BJ (cell line): ENCODE results near the gene EHD4. TPM values are rescaled to one million over a fixed set of nuclear protein-coding genes. Genes with fewer than 3 reads are reported as not detected.

Source experiments
- CTCF ChIA-PET: fragments of 350-600 bp; formaldehyde crosslinking; extraction: SDS; loops from one replicate; lab custom pipeline; 2021; ENCODE audit warnings: antibody characterized with exemption, inconsistent platforms; lab: Yijun Ruan, JAX
- POLR2A ChIA-PET: fragments of 300-600 bp; sonication (Branson Sonifier 250); formaldehyde crosslinking; extraction: SDS; loops from one replicate; lab custom pipeline; 2021; ENCODE audit warnings: antibody characterized with exemption; lab: Charles Lee
- DNase-seq: peaks from one replicate; pipeline ENCODE4 v3.0.0-alpha.2; 2011; ENCODE audit warnings: low read depth
- H3K27me3 ChIP-seq: 2 replicates; pipeline ENCODE4 v1.6.0; 2011; ENCODE audit warnings: low read length; ENCODE audit not compliant: control insufficient read depth, insufficient read depth
- H3K36me3 ChIP-seq: 2 replicates; pipeline ENCODE4 v1.5.1; 2011; ENCODE audit warnings: low read length; ENCODE audit not compliant: control insufficient read depth, insufficient read depth
- H3K4me3 ChIP-seq: 2 replicates; pipeline ENCODE4 v1.5.1; 2011; ENCODE audit warnings: low read depth, mild to moderate bottlenecking, control low read depth, low read length
- polyA plus RNA-seq: library from polyadenylated mRNA; depleted of rRNA; stranded (reverse); fragments of >200 nt; gene quantifications from 2 replicates; pipeline ENCODE4 v1.2.3, GENCODE V29; 2011
- TF ChIP-seq, protein P1 (sequence below): IDR thresholded peaks from 2 replicates; pipeline ENCODE4 v1.5.1; 2011; ENCODE audit warnings: low read depth, mild to moderate bottlenecking, control low read depth, inconsistent platforms, low read length, moderate library complexity; ENCODE audit not compliant: insufficient read depth

EHD4 gene
- polyA plus RNA-seq, 1 experiment: 17.0 TPM

DNA sequence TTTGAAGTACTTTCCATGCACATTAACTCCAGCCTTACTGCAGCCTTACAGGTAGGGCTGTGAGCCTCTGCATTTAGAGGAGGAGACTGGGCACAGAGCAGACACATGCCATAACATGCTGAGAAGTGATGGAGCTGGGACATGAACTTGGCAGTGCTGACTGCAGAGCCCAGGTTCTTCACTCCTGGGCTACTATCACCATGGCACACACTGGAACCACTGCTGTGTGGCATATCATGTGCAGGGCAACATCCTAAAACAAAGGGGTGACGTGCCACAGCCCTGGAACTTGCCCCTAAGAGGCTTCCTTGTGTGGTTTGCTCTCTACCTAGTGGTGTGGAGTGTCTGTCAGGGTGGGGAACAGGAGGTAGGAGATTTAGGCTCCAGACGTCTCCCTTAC is 25.4 kb downstream of the EHD4 start:
- DNase-seq: no peak
- CTCF ChIA-PET: no interaction called here
- no peaks in the 10 kb centered on the region; the same call in 1 of the 2 replicates for H3K36me3 ChIP-seq
- H3K27me3 ChIP-seq: no peaks in the 10 kb centered on the region
- POLR2A ChIA-PET: no interaction called here
- TF ChIP-seq, protein P1, sequence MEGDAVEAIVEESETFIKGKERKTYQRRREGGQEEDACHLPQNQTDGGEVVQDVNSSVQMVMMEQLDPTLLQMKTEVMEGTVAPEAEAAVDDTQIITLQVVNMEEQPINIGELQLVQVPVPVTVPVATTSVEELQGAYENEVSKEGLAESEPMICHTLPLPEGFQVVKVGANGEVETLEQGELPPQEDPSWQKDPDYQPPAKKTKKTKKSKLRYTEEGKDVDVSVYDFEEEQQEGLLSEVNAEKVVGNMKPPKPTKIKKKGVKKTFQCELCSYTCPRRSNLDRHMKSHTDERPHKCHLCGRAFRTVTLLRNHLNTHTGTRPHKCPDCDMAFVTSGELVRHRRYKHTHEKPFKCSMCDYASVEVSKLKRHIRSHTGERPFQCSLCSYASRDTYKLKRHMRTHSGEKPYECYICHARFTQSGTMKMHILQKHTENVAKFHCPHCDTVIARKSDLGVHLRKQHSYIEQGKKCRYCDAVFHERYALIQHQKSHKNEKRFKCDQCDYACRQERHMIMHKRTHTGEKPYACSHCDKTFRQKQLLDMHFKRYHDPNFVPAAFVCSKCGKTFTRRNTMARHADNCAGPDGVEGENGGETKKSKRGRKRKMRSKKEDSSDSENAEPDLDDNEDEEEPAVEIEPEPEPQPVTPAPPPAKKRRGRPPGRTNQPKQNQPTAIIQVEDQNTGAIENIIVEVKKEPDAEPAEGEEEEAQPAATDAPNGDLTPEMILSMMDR: no peak
- no peak overlapping the region for H3K4me3 ChIP-seq

GRCh38 chr15:41945731-41946130 is 26.6 kb downstream of the EHD4 start:
- POLR2A ChIA-PET: no interaction called here
- DNase-seq: no peak
- H3K27me3 ChIP-seq: no peaks in the 10 kb centered on the region
- CTCF ChIA-PET: no interaction called here
- H3K4me3 ChIP-seq: no peak overlapping the region
- H3K36me3 ChIP-seq: 0 out of 2 replicates have a peak, but pooled peaks cover 1% of the 10 kb centered on the region
- TF ChIP-seq, protein P1: no peak

GRCh38 chr15:41945221-41945620 is 27.1 kb downstream of the EHD4 start:
- POLR2A ChIA-PET: no interaction called here
- TF ChIP-seq, protein P1: no peak
- Histone ChIP-seq H3K36me3 (peaks cover 3% of the 10 kb centered on the region; the same call in 1 of the 2 replicates), H3K4me3 (no peak overlapping the region), H3K27me3 (no peaks in the 10 kb centered on the region)
- CTCF ChIA-PET: interaction anchor here (1.5 kb wide), 1 partner anchor 10 kb away, joined by 6 read pairs; no protein-coding TSS in a partner anchor
- no peak for DNase-seq

DNA sequence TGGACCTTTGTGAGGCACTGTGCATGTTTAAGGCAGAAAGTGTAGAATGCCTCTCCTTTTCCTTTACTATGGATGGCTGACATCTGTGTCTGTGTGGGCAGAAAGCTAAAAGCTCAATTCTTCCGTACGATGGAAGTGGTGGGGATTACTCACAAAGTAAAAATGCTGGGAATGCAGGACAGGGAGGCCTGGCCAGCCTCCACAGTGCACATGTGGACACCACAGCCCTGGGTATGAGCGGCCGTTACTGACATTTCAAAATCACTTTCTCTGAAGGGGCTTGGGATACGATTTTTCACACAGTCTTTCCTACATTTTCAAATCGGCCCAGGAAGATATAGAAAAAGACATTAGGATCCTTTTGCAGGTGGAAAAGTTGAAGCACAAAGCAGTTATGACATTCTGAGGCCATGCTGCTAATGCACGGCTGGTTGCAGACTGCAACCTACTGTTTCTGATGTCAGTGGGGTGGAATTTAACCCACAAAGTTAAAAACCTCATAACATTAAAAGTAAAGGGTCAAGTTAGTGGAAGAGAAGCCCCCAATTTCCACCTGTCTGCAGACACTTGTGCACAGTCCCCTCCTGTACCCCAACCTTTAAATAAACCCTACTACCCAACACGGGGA is 27.9 kb downstream of the EHD4 start:
- CTCF ChIA-PET: interaction anchor here (1.2 to 1.5 kb wide), 3 partner anchors 10 to 14 kb away, joined by 3 to 6 read pairs (median 3); no protein-coding TSS in a partner anchor
- no peak overlapping the region; the same call in 1 of the 2 replicates for H3K4me3 ChIP-seq

More for the DNA sequence above, 27.9 kb downstream of the EHD4 start:
- TF ChIP-seq, protein P1: no peak
- peak; percentile 87 for DNase-seq
- H3K27me3 ChIP-seq: no peaks in the 10 kb centered on the region
- POLR2A ChIA-PET: interaction anchor here (0.9 kb wide), 1 partner anchor 28 kb away, joined by 3 read pairs; the partner anchor contains the start of gene EHD4
- peaks cover 4% of the 10 kb centered on the region; the same call in 1 of the 2 replicates for H3K36me3 ChIP-seq
